Right lobe of liver (tissue), 4 donors: ENCODE measurements around the gene KRTAP12-4.

ENCODE experiments used
- CTCF ChIP-seq, 4 donors: fragments of 200-600 bp in 3 of 4; fragments of 450-650 bp in 1 of 4; IDR thresholded peaks; one replicate each; pipeline versions ENCODE4 v1.5.1 to v1.8.0; 2016 to 2022; ENCODE audit warnings: antibody characterized with exemption in 4 of 4, mild to moderate bottlenecking in 2 of 4
- POLR2A ChIP-seq: fragments of 450-650 bp; IDR thresholded peaks from one replicate; pipeline ENCODE4 v1.6.1; 2017; ENCODE audit warnings: antibody characterized with exemption, mild to moderate bottlenecking
- donor health status: DM: no; HTN: no; CAD: no.
- donor health status: DM: no; HTN: no; CAD: no.
- donor health status: DM: no; HTN: yes; CAD: no.

GRCh38 chr21:44619886-44620285, 34.6 kb downstream of the KRTAP12-4 start:
- no peak for TF ChIP-seq CTCF (IDR thresholded peaks at IDR 0.05)
- no peak for TF ChIP-seq POLR2A
